NT2/D1 (cell line): ENCODE results near the gene SCUBE3.

Experiments used
- YY1 ChIP-seq: IDR thresholded peaks from 2 replicates; pipeline ENCODE4 v1.6.1; 2011; ENCODE audit not compliant: insufficient read length, insufficient read depth
- ZNF274 ChIP-seq: IDR thresholded peaks from 2 replicates; pipeline ENCODE4 v1.6.1; 2011; ENCODE audit warnings: mild to moderate bottlenecking, low read depth, low read length

- TF ChIP-seq YY1 (no peak), ZNF274 (no peak)
Observed at GRCh38 chr6:35248300-35248699, 34.5 kb downstream of the SCUBE3 start.
